A549 (cell line): ENCODE data around the gene TMEM108.

Source experiments
- KDM1A ChIP-seq: fragments of 200-600 bp; sonication (generic); IDR thresholded peaks from 2 replicates; pipeline ENCODE4 v1.6.1; 2016; ENCODE audit warnings: low read depth, mild to moderate bottlenecking
- RNF2 ChIP-seq: fragments of 200-600 bp; sonication (generic); IDR thresholded peaks from 2 replicates; pipeline ENCODE4 v1.6.1; 2016; ENCODE audit warnings: low read depth, mild to moderate bottlenecking, antibody characterized with exemption, moderate library complexity, borderline replicate concordance
- ZFP36 ChIP-seq: fragments of 450-650 bp; IDR thresholded peaks from 2 replicates; pipeline ENCODE4 v1.6.1; 2014; ENCODE audit warnings: borderline replicate concordance; ENCODE audit not compliant: partially characterized antibody

- TF ChIP-seq RNF2 (no peak), KDM1A (no peak), ZFP36 (no peak)
Measured at GRCh38 chr3:133381346-133382109, 343.3 kb downstream of the TMEM108 start.
